HEK293 (cell line): Measurements from ENCODE around the gene ESCO1.

ENCODE experiments used
- CTCF ChIA-PET: fragments of 350-600 bp; formaldehyde crosslinking; extraction: SDS; loops from one replicate; lab custom pipeline; 2021; ENCODE audit warnings: antibody characterized with exemption; lab: Yijun Ruan, JAX
- POLR2A ChIA-PET: fragments of 300-600 bp; formaldehyde crosslinking; extraction: SDS; loops from one replicate; lab custom pipeline; 2020; ENCODE audit warnings: antibody characterized with exemption, inconsistent platforms; lab: Yijun Ruan, JAX
- H3K27ac ChIP-seq: fragments of 200-500 bp; sonication (Bioruptor generic); 2 replicates; pipeline ENCODE4 v1.5.1; 2014; ENCODE audit warnings: low read depth, low read length, control low read depth, inconsistent platforms; ENCODE audit errors: extremely low read depth
- H3K36me3 ChIP-seq, 2 experiments: fragments of 200-500 bp in 1 of 2; sonication (Bioruptor generic) in 1 of 2; 1 replicate in 1 of 2; 2 replicates in 1 of 2; pipeline ENCODE4 v1.5.1; 2014 to 2017; ENCODE audit warnings: inconsistent platforms in 2 of 2, low read length in 2 of 2; ENCODE audit not compliant: control insufficient read depth in 2 of 2, insufficient read depth in 1 of 2
- H3K4me1 ChIP-seq: fragments of 200-500 bp; sonication (Bioruptor generic); 2 replicates; pipeline ENCODE4 v1.5.1; 2014; ENCODE audit warnings: mild to moderate bottlenecking, low read length, inconsistent platforms; ENCODE audit not compliant: control insufficient read depth, insufficient read depth
- H3K4me3 ChIP-seq: 2 replicates; pipeline ENCODE4 v1.5.1; 2011; ENCODE audit warnings: low read depth, mild to moderate bottlenecking, control low read depth, low read length, moderate library complexity
- H3K9me3 ChIP-seq: fragments of 200-500 bp; sonication (Bioruptor generic); 2 replicates; pipeline ENCODE4 v1.5.1; 2014; ENCODE audit warnings: low read depth, low read length, inconsistent platforms; ENCODE audit not compliant: control insufficient read depth, insufficient read depth
- GLIS1 ChIP-seq: fragments of 450-650 bp; formaldehyde crosslinking; IDR thresholded peaks from 2 replicates; pipeline ENCODE4 v1.5.1; 2016; ENCODE audit warnings: missing biosample characterization, missing genetic modification characterization
- PRDM4 ChIP-seq: fragments of 450-650 bp; formaldehyde crosslinking; IDR thresholded peaks from 2 replicates; pipeline ENCODE4 v1.5.1; 2017; ENCODE audit warnings: missing biosample characterization, missing genetic modification characterization
- SETDB1 ChIP-seq: IDR thresholded peaks from one replicate; pipeline ENCODE4 v1.6.1; 2017; ENCODE audit warnings: mild to moderate bottlenecking, low read length, moderate library complexity, mixed read lengths; ENCODE audit not compliant: insufficient read length
- ZBTB21 ChIP-seq: fragments of 450-650 bp; formaldehyde crosslinking; IDR thresholded peaks from 2 replicates; pipeline ENCODE4 v1.5.1; 2017; ENCODE audit warnings: missing biosample characterization, missing genetic modification characterization
- ZNF121 ChIP-seq: fragments of 450-650 bp; formaldehyde crosslinking; IDR thresholded peaks from 2 replicates; pipeline ENCODE4 v1.5.1; 2016; ENCODE audit warnings: missing biosample characterization, missing genetic modification characterization
- ZNF169 ChIP-seq: fragments of 450-650 bp; formaldehyde crosslinking; IDR thresholded peaks from 2 replicates; pipeline ENCODE4 v1.5.1; 2016; ENCODE audit warnings: missing biosample characterization, missing genetic modification characterization
- ZNF19 ChIP-seq: fragments of 450-650 bp; formaldehyde crosslinking; IDR thresholded peaks from 2 replicates; pipeline ENCODE4; 2016; ENCODE audit warnings: missing biosample characterization, missing genetic modification characterization, low read depth
- ZNF24 ChIP-seq: fragments of 450-650 bp; formaldehyde crosslinking; IDR thresholded peaks from 2 replicates; pipeline ENCODE4 v1.5.1; 2016; ENCODE audit warnings: missing biosample characterization, missing genetic modification characterization
- ZNF48 ChIP-seq: fragments of 450-650 bp; formaldehyde crosslinking; IDR thresholded peaks from 2 replicates; pipeline ENCODE4 v1.5.1; 2016; ENCODE audit warnings: missing biosample characterization, missing genetic modification characterization
- ZNF558 ChIP-seq: fragments of 450-650 bp; formaldehyde crosslinking; IDR thresholded peaks from 2 replicates; pipeline ENCODE4 v1.5.1; 2016; ENCODE audit warnings: missing biosample characterization, missing genetic modification characterization
- ZNF645 ChIP-seq: fragments of 450-650 bp; formaldehyde crosslinking; IDR thresholded peaks from 2 replicates; pipeline ENCODE4; 2016; ENCODE audit warnings: missing biosample characterization, missing genetic modification characterization
- ZNF664 ChIP-seq: fragments of 450-650 bp; formaldehyde crosslinking; IDR thresholded peaks from 2 replicates; pipeline ENCODE4 v1.5.1; 2016; ENCODE audit warnings: missing biosample characterization, missing genetic modification characterization
- ZNF747 ChIP-seq: fragments of 450-650 bp; formaldehyde crosslinking; IDR thresholded peaks from 2 replicates; pipeline ENCODE4 v1.5.1; 2016; ENCODE audit warnings: missing biosample characterization, missing genetic modification characterization
- ZNF776 ChIP-seq: fragments of 450-650 bp; formaldehyde crosslinking; IDR thresholded peaks from 2 replicates; pipeline ENCODE4 v1.5.0; 2017; ENCODE audit warnings: missing biosample characterization, missing genetic modification characterization, borderline replicate concordance
- TF ChIP-seq, protein P1 (sequence below): fragments of 450-650 bp; formaldehyde crosslinking; IDR thresholded peaks from 2 replicates; pipeline ENCODE4 v1.5.1; 2016; ENCODE audit warnings: missing biosample characterization, missing genetic modification characterization
- TF ChIP-seq, protein P2 (sequence below): fragments of 450-650 bp; formaldehyde crosslinking; IDR thresholded peaks from 2 replicates; pipeline ENCODE4 v1.5.1; 2016; ENCODE audit warnings: missing biosample characterization, missing genetic modification characterization

ESCO1 gene

DNA sequence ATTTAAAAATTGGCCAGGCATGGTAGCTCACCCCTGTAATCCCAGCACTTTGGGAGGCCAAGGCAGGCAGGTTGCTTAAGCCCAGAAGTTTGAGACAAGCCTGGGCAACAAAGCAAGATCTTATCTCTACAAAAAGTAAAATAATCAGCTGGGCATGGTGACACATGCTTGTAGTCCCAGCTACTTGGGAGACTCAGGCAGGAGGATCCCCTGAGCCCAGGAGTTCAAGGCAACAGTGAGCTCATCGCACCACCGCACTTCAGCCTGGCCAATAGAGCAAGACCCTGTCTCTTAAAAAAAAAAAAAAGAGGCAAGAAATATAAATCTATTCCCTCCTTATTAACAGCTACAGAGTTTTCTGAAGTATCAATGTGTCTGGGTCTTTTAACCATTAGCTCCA is 51.9 kb downstream of the ESCO1 start:
- TF ChIP-seq, protein P1, sequence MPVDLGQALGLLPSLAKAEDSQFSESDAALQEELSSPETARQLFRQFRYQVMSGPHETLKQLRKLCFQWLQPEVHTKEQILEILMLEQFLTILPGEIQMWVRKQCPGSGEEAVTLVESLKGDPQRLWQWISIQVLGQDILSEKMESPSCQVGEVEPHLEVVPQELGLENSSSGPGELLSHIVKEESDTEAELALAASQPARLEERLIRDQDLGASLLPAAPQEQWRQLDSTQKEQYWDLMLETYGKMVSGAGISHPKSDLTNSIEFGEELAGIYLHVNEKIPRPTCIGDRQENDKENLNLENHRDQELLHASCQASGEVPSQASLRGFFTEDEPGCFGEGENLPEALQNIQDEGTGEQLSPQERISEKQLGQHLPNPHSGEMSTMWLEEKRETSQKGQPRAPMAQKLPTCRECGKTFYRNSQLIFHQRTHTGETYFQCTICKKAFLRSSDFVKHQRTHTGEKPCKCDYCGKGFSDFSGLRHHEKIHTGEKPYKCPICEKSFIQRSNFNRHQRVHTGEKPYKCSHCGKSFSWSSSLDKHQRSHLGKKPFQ (tag by site-specific recombination): no peak
- TF ChIP-seq SETDB1 (peak; percentile 40), GLIS1 (0 out of 2 replicates have a peak, but pooled peaks have one; percentile 10)

DNA sequence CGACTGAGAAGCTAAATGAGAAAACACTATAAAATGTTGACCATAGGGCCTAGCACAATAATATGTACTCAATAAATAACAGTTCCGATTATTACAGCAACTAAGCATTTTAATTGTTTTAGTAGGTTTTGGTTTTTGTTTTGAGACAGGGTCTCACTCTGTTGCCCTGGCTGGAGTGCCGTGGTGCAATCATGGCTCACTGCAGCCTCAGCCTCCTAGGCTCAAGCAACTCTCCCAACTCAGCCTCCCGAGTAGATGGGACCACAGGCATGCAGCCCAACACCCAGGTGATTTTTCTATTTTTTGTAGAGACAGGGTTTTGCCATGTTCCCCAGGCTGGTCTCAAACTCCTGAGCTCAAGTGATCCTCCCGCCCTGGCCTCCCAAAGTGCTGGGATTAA is 54.1 kb downstream of the ESCO1 start:
- Histone ChIP-seq H3K4me3 (no peak overlapping the region), H3K4me1 (no peaks in the 10 kb centered on the region), H3K27ac (no peak overlapping the region), H3K9me3 (no peaks in the 10 kb centered on the region), H3K36me3 (peaks cover 29 to 38% of the 10 kb centered on the region in 2 experiments)
- CTCF ChIA-PET: interaction anchor here (1.0 to 2.4 kb wide), 3 partner anchors 19 to 55 kb away, joined by 3 to 11 read pairs (median 3); partner anchors contain the start of gene ESCO1
- POLR2A ChIA-PET: no interaction called here
- TF ChIP-seq ZNF664 (tag by site-specific recombination) (no peak), ZNF558 (tag by site-specific recombination) (no peak), ZNF48 (tag by site-specific recombination) (no peak), ZNF19 (tag by site-specific recombination) (no peak), ZNF169 (tag by site-specific recombination) (no peak), ZBTB21 (tag by site-specific recombination) (no peak)
- TF ChIP-seq, protein P2, sequence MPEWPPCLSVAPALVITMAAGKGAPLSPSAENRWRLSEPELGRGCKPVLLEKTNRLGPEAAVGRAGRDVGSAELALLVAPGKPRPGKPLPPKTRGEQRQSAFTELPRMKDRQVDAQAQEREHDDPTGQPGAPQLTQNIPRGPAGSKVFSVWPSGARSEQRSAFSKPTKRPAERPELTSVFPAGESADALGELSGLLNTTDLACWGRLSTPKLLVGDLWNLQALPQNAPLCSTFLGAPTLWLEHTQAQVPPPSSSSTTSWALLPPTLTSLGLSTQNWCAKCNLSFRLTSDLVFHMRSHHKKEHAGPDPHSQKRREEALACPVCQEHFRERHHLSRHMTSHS: no peak

More for the DNA sequence above, 51.9 kb downstream of the ESCO1 start:
- CTCF ChIA-PET: interaction anchor here (0.5 to 2.4 kb wide), 2 partner anchors 52 to 114 kb away, joined by 4 to 11 read pairs; partner anchors contain the start of gene ESCO1
- Histone ChIP-seq H3K9me3 (no peaks in the 10 kb centered on the region), H3K4me1 (no peaks in the 10 kb centered on the region), H3K36me3 (peaks cover 34 to 48% of the 10 kb centered on the region in 2 experiments), H3K27ac (no peak overlapping the region), H3K4me3 (no peak overlapping the region)
- POLR2A ChIA-PET: interaction anchor here (1.3 kb wide), 1 partner anchor 52 kb away, joined by 6 read pairs; the partner anchor contains the start of gene ESCO1

DNA sequence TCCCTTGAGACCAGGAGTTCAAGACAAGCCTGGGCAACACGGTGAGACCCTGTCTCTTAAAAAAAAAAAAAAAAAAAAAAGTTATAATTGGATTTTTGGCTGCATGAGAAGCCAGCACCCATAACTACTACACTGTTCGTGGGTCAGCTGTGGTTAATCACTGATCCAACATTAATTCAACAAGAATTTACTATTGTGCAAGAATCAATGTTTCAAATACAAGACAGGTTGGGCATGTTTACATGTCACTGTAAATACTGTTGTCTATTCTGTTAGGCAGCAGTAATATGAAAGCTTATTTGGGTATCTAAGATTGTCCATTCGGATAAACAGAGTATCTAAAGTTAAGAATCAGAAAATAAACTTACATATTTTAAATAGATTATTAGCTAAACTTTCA is 62.3 kb downstream of the ESCO1 start:
- H3K9me3 ChIP-seq: no peaks in the 10 kb centered on the region
- H3K27ac ChIP-seq: no peak overlapping the region
- POLR2A ChIA-PET: interaction anchor here (1.1 kb wide), 1 partner anchor 62 kb away, joined by 3 read pairs; the partner anchor contains the start of gene ESCO1
- H3K4me3 ChIP-seq: no peak overlapping the region
- CTCF ChIA-PET: interaction anchor here (0.5 kb wide), 1 partner anchor 1072 kb away, joined by 3 read pairs; no protein-coding TSS in a partner anchor
- peaks cover 30 to 55% of the 10 kb centered on the region in 2 experiments for H3K36me3 ChIP-seq
- TF ChIP-seq ZNF19 (tag by site-specific recombination) (no peak), ZNF24 (tag by site-specific recombination) (no peak), ZNF645 (tag by site-specific recombination) (no peak), ZNF747 (tag by site-specific recombination) (no peak), ZNF776 (tag by site-specific recombination) (no peak)
- TF ChIP-seq, all 188 proteins: peak for 0
- H3K4me1 ChIP-seq: no peaks in the 10 kb centered on the region

GRCh38 chr18:21534327-21534726 is 66.2 kb downstream of the ESCO1 start:
- Histone ChIP-seq H3K4me1 (no peaks in the 10 kb centered on the region), H3K4me3 (no peak overlapping the region), H3K9me3 (no peaks in the 10 kb centered on the region), H3K36me3 (peaks cover 42 to 81% of the 10 kb centered on the region in 2 experiments), H3K27ac (no peak overlapping the region)
- ChIA-PET CTCF (interaction anchor here (0.6 to 1.2 kb wide), 2 partner anchors 44 to 63 kb away, joined by 3 read pairs; no protein-coding TSS in a partner anchor), POLR2A (no interaction called here)
- TF ChIP-seq ZBTB21 (tag by site-specific recombination): no peak
- 0 out of 2 replicates have a peak, but pooled peaks have one; percentile 29 for TF ChIP-seq ZNF121 (tag by site-specific recombination)
- peak; percentile 73 for TF ChIP-seq PRDM4 (tag by site-specific recombination)
